IPS DF 4.7 (cell line): ENCODE results near the gene UBE2K.
"Not testable (repeated sequence)": the region's sequence is repeated elsewhere in the genome, so short reads cannot be mapped to it uniquely, and the experiment has no call there.

Experiments
- DNase-seq: peaks from one replicate; pipeline ENCODE4 v3.0.0-alpha.2; 2013; ENCODE audit warnings: low spot score; ENCODE audit errors: extremely low read depth

The UBE2K gene

GRCh38 chr4:39687014-39687413 is 10.9 kb upstream of the UBE2K start:
- no peak for DNase-seq

- no peak for DNase-seq
These were observed 8.0 kb upstream of the UBE2K start for GRCh38 chr4:39689970-39690369.

- no peak for DNase-seq
These were observed 581 bp downstream of the UBE2K start for GRCh38 chr4:39698424-39699009.

- DNase-seq: no peak
These were observed 1.9 kb downstream of the UBE2K start for GRCh38 chr4:39699687-39700409.

- DNase-seq: no peak
These were observed 2.6 kb downstream of the UBE2K start for GRCh38 chr4:39700554-39700953.

- no peak for DNase-seq
These were observed 4.8 kb downstream of the UBE2K start for GRCh38 chr4:39702716-39703115.

- DNase-seq: not testable (repeated sequence)
These were observed 6.9 kb downstream of the UBE2K start for GRCh38 chr4:39704789-39705188.

- no peak for DNase-seq
These were observed 8.4 kb downstream of the UBE2K start for GRCh38 chr4:39706334-39706733.

- DNase-seq: no peak
These were observed 9.0 kb downstream of the UBE2K start for GRCh38 chr4:39706741-39707511.

- no peak for DNase-seq
These were observed 12.4 kb downstream of the UBE2K start for GRCh38 chr4:39710098-39710896.

- no peak for DNase-seq
These were observed 15.1 kb downstream of the UBE2K start for GRCh38 chr4:39712819-39713607.

GRCh38 chr4:39713691-39714090 is 15.8 kb downstream of the UBE2K start:
- DNase-seq: no peak

- DNase-seq: no peak
These were observed 16.2 kb downstream of the UBE2K start for GRCh38 chr4:39714166-39714565.

GRCh38 chr4:39715788-39716187 is 17.9 kb downstream of the UBE2K start:
- no peak for DNase-seq

- no peak for DNase-seq
These were observed 18.4 kb downstream of the UBE2K start for GRCh38 chr4:39716356-39716755.

GRCh38 chr4:39717743-39718142 is 19.8 kb downstream of the UBE2K start:
- DNase-seq: not testable (repeated sequence)

GRCh38 chr4:39718366-39719323 is 20.7 kb downstream of the UBE2K start:
- no peak for DNase-seq

GRCh38 chr4:39719804-39720580 is 22.1 kb downstream of the UBE2K start:
- no peak for DNase-seq

GRCh38 chr4:39721273-39721672 is 23.3 kb downstream of the UBE2K start:
- DNase-seq: not testable (repeated sequence)
